AG04449 (cell line): ENCODE measurements around the gene KCNQ1.

Source experiments
- CTCF ChIA-PET: fragments of 350-600 bp; formaldehyde crosslinking; extraction: SDS; loops from one replicate; lab custom pipeline; 2021; ENCODE audit warnings: antibody characterized with exemption; lab: Yijun Ruan, JAX
- POLR2A ChIA-PET: fragments of 400-600, 350-600 bp; formaldehyde crosslinking; extraction: SDS; loops from one replicate; lab custom pipeline; 2020; ENCODE audit warnings: antibody characterized with exemption, inconsistent platforms; lab: Yijun Ruan, JAX
- DNase-seq: peaks from one replicate; pipeline ENCODE4 v3.0.0-alpha.2; 2010; ENCODE audit warnings: low read depth, low spot score
- H3K4me3 ChIP-seq: 2 replicates; pipeline ENCODE4 v1.5.1; 2011; ENCODE audit warnings: low read depth, mild to moderate bottlenecking, control low read depth, low read length
- TF ChIP-seq, protein P1 (sequence below): IDR thresholded peaks from one replicate; pipeline ENCODE4 v1.5.1; 2011; ENCODE audit warnings: mild to moderate bottlenecking, moderate library complexity, low read length, control low read depth, inconsistent platforms; ENCODE audit not compliant: insufficient read depth; ENCODE audit errors: missing control alignments

Gene KCNQ1

DNA sequence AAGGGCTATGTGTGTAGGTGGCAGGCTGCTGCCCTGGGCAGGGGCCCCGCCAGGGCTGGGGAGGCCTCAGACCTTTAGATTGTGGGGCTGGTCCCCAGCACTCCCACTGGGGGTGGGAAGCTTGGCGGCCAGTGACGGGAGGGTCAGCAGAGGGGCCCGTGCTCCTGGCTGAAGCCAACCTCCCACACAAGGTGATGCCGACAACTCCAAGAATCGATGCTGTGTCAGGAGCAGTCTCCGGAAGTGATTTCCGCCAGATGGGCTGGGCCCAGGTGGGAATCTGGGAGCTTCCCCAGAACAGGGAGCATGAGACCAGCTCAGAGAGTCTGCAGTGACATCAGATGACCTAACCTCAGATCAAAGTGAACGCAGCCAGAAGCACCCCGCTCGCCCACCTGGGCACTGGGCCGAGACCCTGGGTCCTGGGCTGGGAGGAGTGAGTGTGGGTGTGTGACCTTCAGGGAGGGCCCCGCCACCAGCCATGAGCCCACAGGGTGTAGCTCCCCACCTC is 8.2 kb upstream of the KCNQ1 start:
- TF ChIP-seq, protein P1, sequence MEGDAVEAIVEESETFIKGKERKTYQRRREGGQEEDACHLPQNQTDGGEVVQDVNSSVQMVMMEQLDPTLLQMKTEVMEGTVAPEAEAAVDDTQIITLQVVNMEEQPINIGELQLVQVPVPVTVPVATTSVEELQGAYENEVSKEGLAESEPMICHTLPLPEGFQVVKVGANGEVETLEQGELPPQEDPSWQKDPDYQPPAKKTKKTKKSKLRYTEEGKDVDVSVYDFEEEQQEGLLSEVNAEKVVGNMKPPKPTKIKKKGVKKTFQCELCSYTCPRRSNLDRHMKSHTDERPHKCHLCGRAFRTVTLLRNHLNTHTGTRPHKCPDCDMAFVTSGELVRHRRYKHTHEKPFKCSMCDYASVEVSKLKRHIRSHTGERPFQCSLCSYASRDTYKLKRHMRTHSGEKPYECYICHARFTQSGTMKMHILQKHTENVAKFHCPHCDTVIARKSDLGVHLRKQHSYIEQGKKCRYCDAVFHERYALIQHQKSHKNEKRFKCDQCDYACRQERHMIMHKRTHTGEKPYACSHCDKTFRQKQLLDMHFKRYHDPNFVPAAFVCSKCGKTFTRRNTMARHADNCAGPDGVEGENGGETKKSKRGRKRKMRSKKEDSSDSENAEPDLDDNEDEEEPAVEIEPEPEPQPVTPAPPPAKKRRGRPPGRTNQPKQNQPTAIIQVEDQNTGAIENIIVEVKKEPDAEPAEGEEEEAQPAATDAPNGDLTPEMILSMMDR: no peak
- ChIA-PET CTCF (interaction anchor here (0.6 to 2.9 kb wide), 2 partner anchors 16 to 345 kb away, joined by 3 to 16 read pairs; no protein-coding TSS in a partner anchor), POLR2A (no interaction called here)
- DNase-seq: no peak
- no peak overlapping the region for H3K4me3 ChIP-seq

DNA sequence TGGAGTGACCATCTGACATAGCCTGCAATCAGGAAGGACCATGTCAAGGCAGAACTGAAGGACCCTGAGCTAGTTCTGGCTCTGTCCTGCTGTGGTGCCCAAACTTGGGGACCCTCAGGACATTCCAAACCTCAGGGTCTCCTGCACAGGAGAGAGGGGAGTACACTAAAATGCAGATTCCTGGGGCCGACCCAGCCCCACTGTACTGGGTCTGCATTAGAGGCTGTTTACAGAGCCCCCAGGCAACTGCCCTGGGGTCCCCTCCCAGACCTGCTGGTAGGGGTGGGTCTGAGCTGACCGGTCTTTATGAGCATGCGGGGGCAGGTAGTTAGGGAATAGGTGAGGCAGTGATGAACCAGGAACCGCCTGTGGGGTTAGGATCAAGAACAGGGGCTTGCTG is 7.3 kb upstream of the KCNQ1 start:
- no peak for DNase-seq
- ChIA-PET POLR2A (no interaction called here), CTCF (interaction anchor here (1.5 to 2.9 kb wide), 2 partner anchors 10 to 17 kb away, joined by 5 to 16 read pairs; no protein-coding TSS in a partner anchor)
- no peak overlapping the region for H3K4me3 ChIP-seq
- TF ChIP-seq, protein P1: no peak

DNA sequence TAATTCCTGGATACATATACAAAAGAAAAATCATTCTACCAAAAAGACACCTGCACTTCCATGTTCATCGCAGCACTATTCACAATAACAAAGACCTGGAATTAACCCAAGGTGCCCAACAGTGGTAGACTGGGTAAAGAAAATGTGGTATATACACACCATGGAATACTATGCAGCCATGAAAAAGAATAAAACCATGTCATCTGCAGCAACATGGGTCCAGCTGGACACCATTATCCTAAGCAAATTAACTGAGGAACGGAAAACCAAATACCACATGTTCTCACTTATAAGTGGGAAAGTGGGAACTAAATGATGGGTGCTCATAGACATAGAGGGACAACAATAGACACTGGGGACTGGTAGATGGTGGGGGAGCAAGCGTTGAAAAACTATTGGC is 5.0 kb upstream of the KCNQ1 start:
- DNase-seq: no peak
- no peak overlapping the region for H3K4me3 ChIP-seq
- ChIA-PET POLR2A (no interaction called here), CTCF (interaction anchor here (0.8 kb wide), 1 partner anchor 92 kb away, joined by 3 read pairs; no protein-coding TSS in a partner anchor)
- TF ChIP-seq, protein P1: no peak

- CTCF ChIA-PET: interaction anchor here (1.9 to 2.2 kb wide), 2 partner anchors 20 to 91 kb away, joined by 8 to 10 read pairs; no protein-coding TSS in a partner anchor
- POLR2A ChIA-PET: no interaction called here
- no peak overlapping the region for H3K4me3 ChIP-seq
- TF ChIP-seq, protein P1: no peak
- DNase-seq: no peak
Observed at GRCh38 chr11:2440646-2441045, 4.2 kb upstream of the KCNQ1 start.

DNA sequence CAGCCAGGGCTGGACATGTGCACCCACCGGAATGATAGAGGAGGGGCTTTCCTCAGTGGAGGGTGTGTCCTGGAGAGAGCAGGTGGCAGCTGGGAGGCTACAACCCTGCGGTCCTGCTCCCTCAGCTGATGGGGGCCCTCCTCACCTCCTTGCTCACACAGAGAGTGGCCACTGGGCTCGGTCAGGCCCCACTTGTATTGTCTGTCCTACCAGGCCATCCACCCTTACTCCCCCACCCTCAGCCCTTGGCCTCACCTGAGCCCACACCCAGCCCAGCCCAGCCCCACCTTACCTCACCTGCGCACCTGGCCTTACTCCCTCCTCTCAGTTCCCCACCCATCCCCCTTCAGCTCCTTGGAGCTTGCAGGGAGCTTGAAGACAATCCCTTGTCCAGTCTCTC is 3.6 kb upstream of the KCNQ1 start:
- TF ChIP-seq, protein P1: no peak
- H3K4me3 ChIP-seq: no peak overlapping the region
- no peak for DNase-seq
- POLR2A ChIA-PET: no interaction called here
- CTCF ChIA-PET: interaction anchor here (1.9 to 2.2 kb wide), 2 partner anchors 21 to 90 kb away, joined by 8 to 10 read pairs; no protein-coding TSS in a partner anchor

- DNase-seq: no peak
- ChIA-PET CTCF (interaction anchor here (1.9 to 2.2 kb wide), 2 partner anchors 22 to 89 kb away, joined by 8 to 10 read pairs; no protein-coding TSS in a partner anchor), POLR2A (no interaction called here)
- H3K4me3 ChIP-seq: no peak overlapping the region
- TF ChIP-seq, protein P1: no peak
Observed at GRCh38 chr11:2442589-2442988, 2.2 kb upstream of the KCNQ1 start.
